Mucosa of descending colon (tissue), 3 donors: ENCODE data around the gene ABHD5. TPM values are rescaled to one million over a fixed set of nuclear protein-coding genes. Genes with fewer than 3 reads are reported as not detected.

Source experiments
- ATAC-seq: fragments of 200-7000 bp; cut with Tn5 transposase; one replicate; pipeline ENCODE4 v1.9.1; 2020; ENCODE audit warnings: mild to moderate bottlenecking, moderate library complexity
- DNase-seq, 3 donors: peaks; one replicate each; pipeline ENCODE4 v3.0.0-alpha.2; 2020
- H3K36me3 ChIP-seq: fragments of 200-600 bp; one replicate; pipeline ENCODE4 v1.8.0; 2021; ENCODE audit warnings: low read depth, mild to moderate bottlenecking
- H3K4me1 ChIP-seq: fragments of 200-600 bp; one replicate; pipeline ENCODE4 v1.8.0; 2021; ENCODE audit warnings: low read depth, mild to moderate bottlenecking
- H3K4me3 ChIP-seq: fragments of 200-600 bp; one replicate; pipeline ENCODE4 v1.8.0; 2021; ENCODE audit warnings: mild to moderate bottlenecking
- H3K9me3 ChIP-seq: fragments of 200-600 bp; one replicate; pipeline ENCODE4 v1.8.0; 2021; ENCODE audit warnings: mild to moderate bottlenecking
- intact Hi-C, 2 donors: fragments of 100-400 bp; cut with DNase I in 1 of 2; cut with micrococcal nuclease in 1 of 2; formaldehyde crosslinking; loops; one replicate each; pipeline versions ENCODE4 v1.11.0 to v1.11.1; 2022; cut with DNase I, micrococcal nuclease
- total RNA-seq, 3 donors: library from RNA; stranded (reverse); fragmentation: NEBNext Ultra II Directional in 2 of 3; extraction: Animal tissue kit (Norgen Biotek cat#: 25700) in 2 of 3; gene quantifications; one replicate each; pipeline versions ENCODE4 v1.2.1 to v1.2.4, GENCODE V29; 2021 to 2023
- TF ChIP-seq, protein P1 (sequence below): fragments of 200-600 bp; IDR thresholded peaks from one replicate; pipeline ENCODE4 v1.8.0; 2022; ENCODE audit warnings: antibody characterized with exemption, mild to moderate bottlenecking
- donor health status: DM: no; HTN: no; CAD: no; lungs with moderate emphysema.
- donor health status: DM: no; HTN: no; CAD: no.
- donor health status: DM: no; HTN: yes; CAD: no.

The ABHD5 gene
- total RNA-seq, 3 donors from 2014 or later = 27.8 to 44.4 (median 31.7) TPM

DNA sequence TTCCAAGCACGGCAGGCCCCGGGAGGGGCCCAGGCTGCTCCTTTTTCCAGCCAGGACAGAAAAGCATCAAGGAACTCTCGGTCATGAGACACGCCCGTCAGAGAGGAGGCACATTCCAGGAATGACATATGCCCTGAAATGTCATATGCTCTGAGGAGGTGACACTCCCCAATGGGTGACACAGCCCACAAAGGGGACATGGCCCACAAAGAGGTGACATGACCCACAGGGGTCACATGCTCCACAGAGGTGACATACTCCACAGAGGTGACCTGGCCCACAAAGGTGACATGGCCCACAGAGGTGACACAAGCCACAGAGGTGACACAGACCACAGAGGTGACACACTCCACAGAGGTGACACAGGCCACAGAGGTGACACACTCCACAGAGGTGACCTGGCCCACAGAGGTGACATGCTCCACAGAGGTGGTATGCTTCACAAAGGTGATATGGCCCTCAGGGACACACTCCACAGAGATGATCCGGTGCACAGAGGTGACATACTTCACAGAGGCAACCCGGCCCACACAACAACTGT is 79.2 kb downstream of the ABHD5 start:
- no peak for DNase-seq
- TF ChIP-seq, protein P1, sequence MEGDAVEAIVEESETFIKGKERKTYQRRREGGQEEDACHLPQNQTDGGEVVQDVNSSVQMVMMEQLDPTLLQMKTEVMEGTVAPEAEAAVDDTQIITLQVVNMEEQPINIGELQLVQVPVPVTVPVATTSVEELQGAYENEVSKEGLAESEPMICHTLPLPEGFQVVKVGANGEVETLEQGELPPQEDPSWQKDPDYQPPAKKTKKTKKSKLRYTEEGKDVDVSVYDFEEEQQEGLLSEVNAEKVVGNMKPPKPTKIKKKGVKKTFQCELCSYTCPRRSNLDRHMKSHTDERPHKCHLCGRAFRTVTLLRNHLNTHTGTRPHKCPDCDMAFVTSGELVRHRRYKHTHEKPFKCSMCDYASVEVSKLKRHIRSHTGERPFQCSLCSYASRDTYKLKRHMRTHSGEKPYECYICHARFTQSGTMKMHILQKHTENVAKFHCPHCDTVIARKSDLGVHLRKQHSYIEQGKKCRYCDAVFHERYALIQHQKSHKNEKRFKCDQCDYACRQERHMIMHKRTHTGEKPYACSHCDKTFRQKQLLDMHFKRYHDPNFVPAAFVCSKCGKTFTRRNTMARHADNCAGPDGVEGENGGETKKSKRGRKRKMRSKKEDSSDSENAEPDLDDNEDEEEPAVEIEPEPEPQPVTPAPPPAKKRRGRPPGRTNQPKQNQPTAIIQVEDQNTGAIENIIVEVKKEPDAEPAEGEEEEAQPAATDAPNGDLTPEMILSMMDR = no peak
- no peak for ATAC-seq

DNA sequence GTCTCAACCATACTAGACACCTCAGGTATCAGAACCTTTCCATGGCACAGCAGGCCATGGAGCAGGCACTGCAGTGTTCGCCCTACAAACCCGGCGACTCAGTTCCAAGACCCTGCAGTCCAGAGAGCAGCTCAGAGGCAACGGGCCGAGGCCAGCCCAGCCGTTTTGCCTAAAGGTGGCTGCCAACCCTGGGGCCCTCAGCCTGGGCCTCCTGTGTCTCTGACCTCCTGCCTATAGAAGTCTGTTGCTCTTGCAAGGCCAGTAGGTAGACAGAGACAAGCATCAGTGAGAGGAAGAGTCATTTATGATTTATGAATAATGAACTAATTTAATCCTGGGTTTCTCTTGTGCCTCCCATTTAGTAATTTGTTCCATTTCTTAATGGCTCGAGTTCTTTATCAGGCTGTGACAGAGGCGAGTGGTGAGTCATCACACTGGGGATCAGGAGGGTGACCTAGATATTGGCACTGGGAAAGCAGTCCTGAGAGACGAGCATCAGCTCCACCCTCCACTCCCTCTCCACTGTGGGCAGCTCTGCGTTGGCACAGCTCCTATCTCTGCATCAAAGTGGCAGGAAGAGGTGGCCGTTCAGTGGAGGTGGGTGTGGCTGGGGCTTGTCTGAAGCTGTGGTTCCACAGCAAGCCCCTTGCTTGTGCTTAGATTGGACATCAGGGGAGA is 79.8 kb downstream of the ABHD5 start:
- peaks cover 22% of the 10 kb centered on the region for H3K4me1 ChIP-seq
- intact Hi-C loops = no loop called here
- ATAC-seq (peak; percentile 42), DNase-seq (peak; percentile 64 to 68 (median 68))
- TF ChIP-seq, protein P1 = no peak
- no peaks in the 10 kb centered on the region for H3K36me3 ChIP-seq
- no peak overlapping the region for H3K4me3 ChIP-seq
- no peaks in the 10 kb centered on the region for H3K9me3 ChIP-seq

More for the DNA sequence above, 79.2 kb downstream of the ABHD5 start:
- Histone ChIP-seq H3K4me3 (no peak overlapping the region), H3K9me3 (no peaks in the 10 kb centered on the region), H3K36me3 (no peaks in the 10 kb centered on the region), H3K4me1 (peaks cover 22% of the 10 kb centered on the region)
- intact Hi-C loops = no loop called here

DNA sequence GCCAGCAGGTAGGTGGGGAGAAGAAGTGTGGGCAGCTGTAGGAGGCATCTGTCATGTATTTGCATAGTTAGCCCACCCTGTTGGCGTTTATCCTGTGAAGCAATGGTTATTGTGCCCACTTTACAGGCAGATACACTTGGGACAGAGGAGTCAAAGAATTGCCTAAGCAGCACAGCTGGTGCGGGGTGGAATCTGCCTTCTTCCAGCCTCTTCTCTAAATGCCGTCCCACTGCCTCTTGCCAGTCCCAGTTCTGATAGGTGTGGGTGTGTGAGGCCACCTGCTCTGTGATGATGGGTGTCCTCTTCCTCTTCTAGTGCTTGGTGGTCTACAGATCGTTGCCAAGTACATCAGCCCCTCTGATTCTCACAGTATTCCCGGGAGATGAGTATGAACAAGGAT is 80.9 kb downstream of the ABHD5 start:
- intact Hi-C loops = no loop called here
- ATAC-seq = no peak

DNA sequence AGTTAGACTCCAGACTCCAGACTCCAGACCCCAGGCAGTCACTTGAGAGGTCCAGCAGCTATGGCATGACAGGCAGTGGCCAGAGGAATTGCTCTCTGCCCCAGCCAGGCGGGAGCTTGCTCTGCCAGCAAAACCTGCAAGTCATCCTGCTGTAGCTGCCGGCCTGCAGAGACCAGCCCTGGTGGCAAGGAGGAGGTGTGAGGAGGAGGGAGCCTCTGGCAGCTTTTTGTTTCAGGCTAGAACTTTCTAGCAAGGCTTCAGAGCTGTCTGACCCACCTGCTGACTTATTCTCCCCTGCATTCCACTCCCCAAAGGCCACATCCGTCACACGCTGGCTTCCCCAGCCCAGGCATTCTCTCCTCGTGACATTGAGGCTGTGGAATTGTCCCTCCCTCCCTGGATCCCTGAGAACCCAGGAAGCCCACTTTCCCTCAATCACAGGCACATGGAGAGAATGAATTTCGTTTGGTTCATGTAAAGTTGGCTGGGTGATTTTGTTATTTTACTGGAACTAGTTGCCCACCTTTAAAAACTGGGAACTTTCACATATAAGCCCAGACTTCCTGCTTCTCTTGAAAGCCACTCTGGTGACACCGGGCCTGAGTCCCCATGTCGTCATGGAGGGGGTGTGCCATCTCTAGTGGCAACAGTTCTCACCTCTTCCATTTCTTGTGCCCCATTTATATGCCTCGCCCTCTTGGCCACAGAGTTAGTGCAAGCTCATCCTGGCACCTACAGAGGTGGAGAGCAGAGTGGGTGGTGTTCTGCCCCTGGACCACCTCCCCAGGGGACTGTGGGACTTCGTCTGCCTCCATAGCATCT is 82.7 kb downstream of the ABHD5 start:
- DNase-seq (no peak), ATAC-seq (no peak)
- intact Hi-C loops = no loop called here
- Histone ChIP-seq H3K36me3 (no peaks in the 10 kb centered on the region), H3K9me3 (no peaks in the 10 kb centered on the region), H3K4me1 (peaks cover 22% of the 10 kb centered on the region), H3K4me3 (no peak overlapping the region)
- TF ChIP-seq, protein P1 = no peak

More for the DNA sequence above, 80.9 kb downstream of the ABHD5 start:
- Histone ChIP-seq H3K4me1 (peaks cover 22% of the 10 kb centered on the region), H3K9me3 (no peaks in the 10 kb centered on the region), H3K4me3 (no peak overlapping the region), H3K36me3 (no peaks in the 10 kb centered on the region)
- no peak for DNase-seq
- TF ChIP-seq, protein P1 = no peak

DNA sequence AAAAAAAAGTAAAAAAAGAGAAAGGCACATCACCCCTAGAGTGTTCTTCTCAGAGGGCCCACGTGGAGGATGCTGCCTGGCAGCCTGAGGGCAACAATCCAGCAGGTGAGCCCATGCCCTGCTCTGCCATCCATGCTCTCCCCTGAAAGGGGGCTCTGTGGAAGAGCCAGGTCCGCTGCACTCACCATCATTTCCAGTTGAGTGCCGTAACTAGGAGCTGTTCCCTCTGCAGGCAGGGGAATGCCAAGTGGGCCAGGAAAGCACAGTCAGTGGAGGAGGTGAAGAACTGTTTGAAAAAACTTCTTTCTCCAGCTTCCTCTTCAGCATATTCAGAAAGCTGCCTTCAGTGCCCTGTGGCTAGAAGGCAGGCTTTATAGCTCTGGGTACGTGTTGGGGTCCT is 84.1 kb downstream of the ABHD5 start:
- ATAC-seq (no peak), DNase-seq (no peak)
- Histone ChIP-seq H3K4me3 (no peak overlapping the region), H3K36me3 (no peaks in the 10 kb centered on the region), H3K4me1 (peaks cover 10% of the 10 kb centered on the region), H3K9me3 (no peaks in the 10 kb centered on the region)
- intact Hi-C loops = no loop called here
- TF ChIP-seq, protein P1 = no peak
